Erythroblast (primary cell): ENCODE results near the gene COPB2.

ENCODE experiments used
- GATA1 ChIP-seq: IDR thresholded peaks from 2 replicates; pipeline ENCODE4 v1.6.1; 2011; ENCODE audit warnings: low read depth, mild to moderate bottlenecking, control low read depth, low read length, moderate library complexity
- POLR2A ChIP-seq: IDR thresholded peaks from 2 replicates; pipeline ENCODE4 v1.6.1; 2011; ENCODE audit warnings: mild to moderate bottlenecking, low read length

DNA sequence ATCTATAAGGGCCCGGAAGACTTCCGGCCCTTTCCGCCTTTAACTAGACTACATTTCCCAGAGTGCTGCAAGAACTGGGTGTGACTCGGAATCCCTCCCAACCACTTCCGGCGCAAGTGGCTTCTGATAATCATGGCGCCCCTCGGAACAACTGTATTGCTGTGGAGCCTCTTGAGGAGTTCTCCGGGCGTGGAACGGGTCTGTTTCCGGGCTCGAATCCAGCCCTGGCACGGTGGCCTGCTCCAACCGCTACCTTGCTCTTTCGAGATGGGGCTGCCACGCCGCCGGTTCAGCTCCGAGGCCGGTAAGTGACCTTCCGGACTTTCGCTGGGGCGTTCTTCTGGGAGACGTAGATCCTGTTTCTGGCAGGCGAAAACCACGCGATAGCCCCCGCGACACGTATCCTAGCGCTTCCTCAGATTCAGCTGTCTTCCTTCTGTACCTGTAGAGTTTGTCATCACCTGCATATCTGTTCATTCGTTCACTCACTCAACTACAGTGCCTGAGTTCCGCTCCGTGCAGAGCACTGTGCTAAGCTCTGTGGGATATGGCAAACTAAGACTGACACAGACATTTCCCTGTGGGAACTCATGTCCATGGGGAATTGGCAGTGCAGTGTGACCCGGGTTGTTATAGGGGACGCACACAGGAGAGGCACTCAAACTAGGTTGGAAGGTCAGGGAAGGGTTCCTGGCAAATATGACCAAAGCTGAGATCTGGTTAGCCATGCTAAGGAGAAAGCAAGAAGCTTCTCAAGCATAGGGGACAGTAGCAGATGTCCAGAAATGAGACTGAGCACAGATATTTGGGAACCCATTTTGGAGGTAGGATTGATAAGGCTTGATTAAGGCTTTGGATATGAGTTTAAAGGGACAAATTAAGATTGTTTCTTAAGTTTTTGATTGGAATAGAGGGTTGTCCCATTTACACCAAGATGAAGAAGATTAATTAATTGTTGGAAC is 45.3 kb downstream of the COPB2 start, which contains the start of gene MRPS22:
- peak; percentile 80 for TF ChIP-seq POLR2A
- TF ChIP-seq GATA1 = no peak
